Thymus (tissue), 14 donors: Measurements from ENCODE around the gene ZNF547. TPM values are rescaled to one million over a fixed set of nuclear protein-coding genes. Genes with fewer than 3 reads are reported as not detected.

Experiments used
- DNase-seq, 9 donors: peaks; one replicate each; pipeline ENCODE4 v3.0.0-alpha.2; 2013; ENCODE audit warnings: low spot score in 9 of 9, low read depth in 6 of 9, missing footprints in 1 of 9
- H3K27ac ChIP-seq, 2 donors: one replicate each; pipeline ENCODE4 v1.5.1; 2013; ENCODE audit warnings: control low read depth in 1 of 2, low read depth in 1 of 2, low read length in 1 of 2, mild to moderate bottlenecking in 1 of 2, moderate library complexity in 1 of 2
- H3K27me3 ChIP-seq, 2 donors: one replicate each; pipeline ENCODE4 v1.5.1; 2013; ENCODE audit warnings: low read length in 1 of 2; ENCODE audit not compliant: control insufficient read depth in 2 of 2, insufficient read depth in 1 of 2
- H3K36me3 ChIP-seq, 2 donors: one replicate each; pipeline ENCODE4 v1.5.1; 2013; ENCODE audit warnings: low read length in 1 of 2, mild to moderate bottlenecking in 1 of 2, moderate library complexity in 1 of 2; ENCODE audit not compliant: control insufficient read depth in 2 of 2, insufficient read depth in 2 of 2
- H3K4me1 ChIP-seq, 2 donors: one replicate each; pipeline ENCODE4 v1.5.1; 2013; ENCODE audit warnings: low read length in 2 of 2; ENCODE audit not compliant: control insufficient read depth in 2 of 2, insufficient read depth in 2 of 2
- H3K4me3 ChIP-seq, 2 donors: one replicate each; pipeline ENCODE4 v1.5.1; 2013; ENCODE audit warnings: low read length in 2 of 2, control low read depth in 1 of 2, mild to moderate bottlenecking in 1 of 2
- H3K9me3 ChIP-seq, 2 donors: one replicate each; pipeline ENCODE4 v1.5.1; 2013; ENCODE audit warnings: low read length in 1 of 2, mild to moderate bottlenecking in 1 of 2; ENCODE audit not compliant: control insufficient read depth in 2 of 2, insufficient read depth in 1 of 2
- WGBS: extraction: QIAGEN DNeasy Blood & Tissue Kit; methylation state at CpG from one replicate; pipeline ENCODE4 v1.1.7; 2013; 5-methylcytosine and 5-hydroxymethylcytosine counted together
- long read RNA-seq, 10 donors: transcript quantifications; one replicate each; lab custom pipeline, GENCODE V29; 2026
- polyA plus RNA-seq: library from polyadenylated mRNA; stranded (reverse); fragments of 200-250 nt; gene quantifications from one replicate; pipeline ENCODE4 v1.2.3, GENCODE V29; 2013
- total RNA-seq: library from RNA; stranded (reverse); fragments of 120-200 nt; gene quantifications from one replicate; pipeline ENCODE4 v1.2.4, GENCODE V29; 2013
- donor health status: healthy.

Gene ZNF547
- total RNA-seq (4.3 TPM), polyA plus RNA-seq (7.2 TPM)
- long read RNA-seq, donor 1: 0 reads
- long read RNA-seq, donor 2, partial matches to known transcripts: 0 of 1 reads
- long read RNA-seq, donor 2, other reads (novel, unspliced or antisense): 0 of 1 reads
- long read RNA-seq, donor 3, partial matches to known transcripts: 0 of 1 reads
- long read RNA-seq, donor 3, other reads (novel, unspliced or antisense): 0 of 1 reads
- long read RNA-seq, donor 4, partial matches to known transcripts: 0 of 2 reads
- long read RNA-seq, donor 4, other reads (novel, unspliced or antisense): 0 of 2 reads
- long read RNA-seq, donor 5, partial matches to known transcripts: 0 of 2 reads
- long read RNA-seq, donor 5, other reads (novel, unspliced or antisense): 0 of 2 reads
- long read RNA-seq, donor 6, partial matches to known transcripts: 0 of 1 reads
- long read RNA-seq, donor 6, other reads (novel, unspliced or antisense): 0 of 1 reads
- long read RNA-seq, donor 7: 0 reads
- long read RNA-seq, donor 8: 0 reads
- long read RNA-seq, donor 9, partial matches to known transcripts: 0 of 1 reads
- long read RNA-seq, donor 9, other reads (novel, unspliced or antisense): 0 of 1 reads
- long read RNA-seq, donor 10: 0 reads

DNA sequence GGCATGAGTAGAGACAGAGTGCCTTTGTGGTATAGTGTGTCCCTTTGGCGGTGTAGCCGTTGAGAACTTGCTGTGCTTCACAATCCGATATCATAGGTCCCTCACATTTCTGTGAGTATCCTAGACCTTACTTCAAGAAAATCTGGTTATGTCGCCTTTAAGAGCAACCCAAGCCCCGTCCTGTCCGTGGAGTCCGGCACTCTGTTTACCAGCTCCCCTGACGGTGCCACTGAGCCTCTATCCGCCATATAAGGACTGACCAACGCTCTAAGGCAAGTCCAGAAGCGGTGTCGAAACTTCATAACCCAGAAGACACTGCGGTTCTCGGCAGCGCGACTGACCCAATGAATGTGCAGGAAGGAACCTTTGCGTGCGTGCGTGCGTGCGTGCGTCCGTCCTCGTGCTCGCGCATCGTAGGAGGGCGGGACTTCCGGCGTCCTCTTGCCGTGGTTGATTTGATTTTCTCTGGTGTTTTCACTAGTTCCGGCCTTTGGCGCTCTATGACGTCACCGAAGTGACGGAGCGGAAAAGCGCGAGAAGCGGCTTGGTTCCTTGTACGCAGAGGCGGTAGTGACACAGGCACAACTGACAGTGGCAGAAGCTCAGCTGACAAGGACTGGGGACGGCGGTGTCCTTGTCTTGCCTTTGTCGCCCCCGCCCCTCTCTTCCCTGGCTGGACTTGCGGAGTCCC, at the start of gene ZNF547, which contains the start of gene TRAPPC2B:
TSS of gene ZNF547 (plus strand) at position 555 of the 691 bp plus-strand sequence. CDS start 5,005 bp downstream, outside the sequence.
TSS of gene TRAPPC2B (plus strand) at position 555 of the 691 bp plus-strand sequence. CDS start 1,283 bp downstream, outside the sequence.
- Histone ChIP-seq H3K27me3 (no peaks in the 10 kb centered on the region), H3K36me3 (peaks cover 8 to 11% of the 10 kb centered on the region in 2 donors), H3K27ac (peak within 1 kb of the TSS; percentile 91 to 92), H3K4me3 (peak within 1 kb of the TSS; percentile 67 to 70), H3K4me1 (peaks cover 11% of the 10 kb centered on the region in 2 donors), H3K9me3 (no peaks in the 10 kb centered on the region)
- under 1% methylated on average over 47 of the region's 47 CpGs for WGBS
- DNase-seq: peak; percentile 98 to 100 (median 99)

DNA sequence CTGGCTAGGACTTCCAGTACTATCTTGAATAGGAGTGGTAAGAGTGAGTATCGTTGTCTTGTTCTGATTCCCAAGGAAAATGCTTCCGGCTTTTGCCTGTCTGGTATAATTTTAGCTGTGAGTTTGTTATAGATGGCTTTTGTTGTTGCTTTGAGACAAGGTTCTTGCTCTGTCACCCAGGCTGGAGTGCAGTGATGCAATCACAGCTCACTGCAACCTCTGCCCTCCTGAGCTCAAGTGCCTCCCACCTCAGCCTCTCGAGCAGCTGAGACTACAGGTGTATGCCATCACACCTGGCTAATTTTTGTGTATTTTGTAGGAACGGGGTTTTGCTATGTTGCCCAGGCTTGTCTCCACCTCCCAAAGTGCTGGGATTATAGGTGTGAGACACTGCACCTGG, 49.2 kb upstream of the ZNF547 start:
- WGBS: 86% methylated on average over 4 of the region's 4 CpGs
- Histone ChIP-seq H3K4me1 (no peaks in the 10 kb centered on the region), H3K27me3 (peaks cover 19 to 35% of the 10 kb centered on the region in 2 donors), H3K27ac (no peak overlapping the region), H3K9me3 (no peaks in the 10 kb centered on the region), H3K4me3 (no peak overlapping the region), H3K36me3 (no peaks in the 10 kb centered on the region)
- no peak for DNase-seq

DNA sequence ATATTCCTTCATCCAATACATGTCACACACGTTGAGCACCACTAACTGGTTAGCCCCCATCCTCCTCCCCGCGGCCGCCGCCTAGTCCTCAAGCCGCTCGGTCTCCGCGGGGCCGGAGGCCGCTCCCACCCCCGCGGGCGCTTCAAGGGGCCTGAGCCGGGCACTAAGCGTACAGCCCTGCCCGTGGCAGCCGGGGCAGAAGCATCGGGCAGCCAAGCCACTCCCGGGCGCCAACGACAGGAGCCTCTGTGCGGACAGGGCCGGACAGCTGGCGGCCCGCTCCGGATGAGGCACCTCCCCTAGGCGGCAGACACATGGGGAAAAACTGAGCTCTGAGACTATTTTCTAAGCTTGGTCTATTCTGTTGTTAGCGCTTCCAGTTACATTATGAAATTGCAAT, 45.8 kb upstream of the ZNF547 start:
- Histone ChIP-seq H3K9me3 (no peaks in the 10 kb centered on the region), H3K36me3 (no peaks in the 10 kb centered on the region), H3K4me1 (peaks cover 14 to 18% of the 10 kb centered on the region in 2 donors), H3K4me3 (no peak overlapping the region), H3K27me3 (peaks cover 19 to 35% of the 10 kb centered on the region in 2 donors), H3K27ac (no peak overlapping the region)
- no peak for DNase-seq
- WGBS: 19% methylated on average over 29 of the region's 29 CpGs

DNA sequence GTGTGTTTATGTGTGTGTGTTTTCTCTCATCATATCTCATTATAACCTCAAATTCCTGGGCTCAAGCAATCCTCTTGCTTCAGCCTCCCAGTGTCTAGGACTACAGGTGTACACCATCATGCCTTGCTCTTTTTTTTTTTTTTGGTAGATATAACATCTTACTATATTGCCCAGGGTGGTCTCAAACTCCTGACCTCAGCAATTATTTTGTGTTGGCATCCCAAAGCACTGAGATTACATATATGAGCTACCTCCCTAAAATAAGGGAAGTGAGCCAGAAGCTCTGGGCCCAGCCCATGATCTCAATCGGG, 43.5 kb upstream of the ZNF547 start:
- Histone ChIP-seq H3K4me3 (peak overlapping the region; percentile 65 to 93), H3K9me3 (no peaks in the 10 kb centered on the region), H3K4me1 (peaks cover 18% of the 10 kb centered on the region in 2 donors), H3K36me3 (peaks cover 11 to 12% of the 10 kb centered on the region in 2 donors), H3K27ac (peak overlapping the region; percentile 83 to 93), H3K27me3 (peaks cover 19 to 32% of the 10 kb centered on the region in 2 donors)
- DNase-seq: no peak
- 2% methylated on average over 1 of the region's 1 CpG for WGBS

- peaks cover 17% of the 10 kb centered on the region in 2 donors for H3K36me3 ChIP-seq
- whole genome bisulfite sequencing: under 1% methylated on average over 71 of the region's 71 CpGs
These were observed 42.9 kb upstream of the ZNF547 start, which contains the start of gene ZNF543 for GRCh38 chr19:57320180-57321084. Gene ZNF543 (plus strand): TSS chr19:57320472. CDS start chr19:57320854, 382 bp downstream.

DNA sequence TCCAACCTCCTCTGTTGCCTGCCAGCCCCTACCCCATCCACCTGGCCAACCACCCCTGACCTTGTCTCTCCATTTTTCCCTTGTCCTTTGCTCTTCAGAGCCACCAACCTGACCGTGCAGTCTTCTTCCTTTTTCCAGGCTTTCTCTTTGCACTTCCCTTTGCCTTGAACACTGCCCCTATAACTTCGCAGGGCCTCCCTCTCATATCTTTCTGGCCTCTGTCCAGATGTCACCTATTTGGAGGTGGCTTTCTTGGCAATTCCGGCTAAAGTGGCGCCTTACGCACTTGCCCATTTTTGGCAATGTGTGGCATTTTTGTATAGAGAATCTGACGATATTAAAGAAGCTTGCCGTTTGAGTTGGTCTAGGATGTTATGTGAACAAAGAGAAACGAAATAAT, 42.2 kb upstream of the ZNF547 start:
- peak in 1 of 9 donors; percentile 4 for DNase-seq
- 61% methylated on average over 8 of the region's 8 CpGs for WGBS
- Histone ChIP-seq H3K4me3 (peak overlapping the region; percentile 65 to 93), H3K27me3 (peaks cover 18 to 26% of the 10 kb centered on the region in 2 donors), H3K27ac (no peak overlapping the region), H3K36me3 (peaks cover 24% of the 10 kb centered on the region in 2 donors), H3K4me1 (peaks cover 18% of the 10 kb centered on the region in 2 donors), H3K9me3 (no peaks in the 10 kb centered on the region)

More at GRCh38 chr19:57320180-57321084, 42.9 kb upstream of the ZNF547 start, which contains the start of gene ZNF543:
- DNase-seq: peak; percentile 82 to 96 (median 91)
- Histone ChIP-seq H3K4me1 (peaks cover 18% of the 10 kb centered on the region in 2 donors), H3K9me3 (no peaks in the 10 kb centered on the region), H3K27ac (peak within 1 kb of the TSS; percentile 83 to 93), H3K27me3 (peaks cover 19 to 32% of the 10 kb centered on the region in 2 donors), H3K4me3 (peak within 1 kb of the TSS; percentile 65 to 93)

DNA sequence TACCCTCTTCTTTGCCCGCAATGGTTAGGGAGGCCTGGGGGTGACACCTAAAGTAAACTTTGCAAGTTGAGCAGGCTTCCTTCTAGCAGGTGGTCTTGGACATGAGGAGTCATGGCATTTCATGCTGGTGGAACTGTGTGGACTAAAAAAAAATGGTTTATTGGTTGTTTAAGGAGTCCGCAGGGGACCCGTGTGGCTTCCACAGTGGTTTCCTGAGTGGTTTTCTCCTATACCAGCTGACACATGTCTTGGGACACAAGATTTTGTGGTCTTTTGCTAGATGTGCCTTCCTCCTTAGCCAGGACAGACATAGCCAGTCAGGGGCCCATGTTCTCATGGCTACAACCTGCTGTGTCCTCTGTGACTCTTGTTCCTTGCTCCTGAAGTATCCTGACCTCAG, 41.6 kb upstream of the ZNF547 start:
- no peak overlapping the region for H3K4me3 ChIP-seq
- peaks cover 14 to 20% of the 10 kb centered on the region in 2 donors for H3K27me3 ChIP-seq
- WGBS: 37% methylated on average over 3 of the region's 3 CpGs
- peaks cover 30% of the 10 kb centered on the region in 2 donors for H3K36me3 ChIP-seq
- no peaks in the 10 kb centered on the region for H3K9me3 ChIP-seq
- no peak for DNase-seq
- no peak overlapping the region for H3K27ac ChIP-seq
- H3K4me1 ChIP-seq: peaks cover 18% of the 10 kb centered on the region in 2 donors

GRCh38 chr19:57324992-57325391, 38.4 kb upstream of the ZNF547 start:
- Histone ChIP-seq H3K27ac (no peak overlapping the region), H3K4me3 (no peak overlapping the region), H3K4me1 (peaks cover 14 to 15% of the 10 kb centered on the region in 2 donors), H3K9me3 (peaks cover 0 to 4% of the 10 kb centered on the region in 2 donors), H3K27me3 (no peaks in the 10 kb centered on the region), H3K36me3 (peaks cover 56% of the 10 kb centered on the region in 2 donors)
- no peak for DNase-seq
